NCI-H226 (cell line): Measurements from ENCODE around the gene ZNF181.
A peak's percentile ranks its signal among the peaks of the same experiment; 100 is the strongest.

Experiments used
- DNase-seq: peaks from one replicate; pipeline ENCODE4 v3.0.0-alpha.2; 2015

Gene ZNF181

DNA sequence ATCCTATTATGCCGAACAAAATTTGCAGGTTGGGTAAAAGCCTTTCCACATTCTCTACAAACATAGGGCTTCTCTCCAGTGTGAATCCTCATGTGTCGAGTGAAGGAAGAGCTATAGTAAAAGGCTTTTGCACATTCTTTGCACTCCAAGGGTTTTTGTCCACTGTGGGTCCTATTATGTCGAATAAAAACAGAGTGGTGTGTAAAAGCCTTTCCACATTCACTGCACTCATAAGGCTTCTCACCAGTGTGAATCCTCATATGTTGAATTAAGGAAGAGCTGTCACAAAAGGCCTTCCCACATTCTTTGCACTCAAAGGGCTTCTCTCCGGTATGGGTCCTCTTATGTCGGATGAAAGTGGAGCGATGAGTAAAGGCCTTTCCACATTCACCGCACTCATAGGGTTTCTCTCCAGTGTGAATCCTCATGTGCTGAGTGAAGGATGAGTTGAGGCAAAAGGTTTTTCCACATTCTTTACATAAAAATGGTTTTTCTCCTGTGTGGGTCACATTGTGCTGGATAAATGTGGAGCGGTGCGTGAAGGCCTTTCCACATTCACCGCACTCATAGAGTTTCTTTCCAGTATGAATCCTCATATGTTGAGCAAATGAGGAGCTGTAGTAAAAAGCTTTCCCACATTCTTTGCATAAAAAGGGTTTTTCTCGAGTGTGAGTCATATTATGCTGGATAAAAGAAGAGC, 25.3 kb downstream of the ZNF181 start:
- no peak for DNase-seq

- peak; percentile 3 for DNase-seq
These were observed 32.3 kb downstream of the ZNF181 start for GRCh38 chr19:34766386-34766785.

GRCh38 chr19:34767951-34768350, 33.9 kb downstream of the ZNF181 start:
- DNase-seq, result no peak

DNA sequence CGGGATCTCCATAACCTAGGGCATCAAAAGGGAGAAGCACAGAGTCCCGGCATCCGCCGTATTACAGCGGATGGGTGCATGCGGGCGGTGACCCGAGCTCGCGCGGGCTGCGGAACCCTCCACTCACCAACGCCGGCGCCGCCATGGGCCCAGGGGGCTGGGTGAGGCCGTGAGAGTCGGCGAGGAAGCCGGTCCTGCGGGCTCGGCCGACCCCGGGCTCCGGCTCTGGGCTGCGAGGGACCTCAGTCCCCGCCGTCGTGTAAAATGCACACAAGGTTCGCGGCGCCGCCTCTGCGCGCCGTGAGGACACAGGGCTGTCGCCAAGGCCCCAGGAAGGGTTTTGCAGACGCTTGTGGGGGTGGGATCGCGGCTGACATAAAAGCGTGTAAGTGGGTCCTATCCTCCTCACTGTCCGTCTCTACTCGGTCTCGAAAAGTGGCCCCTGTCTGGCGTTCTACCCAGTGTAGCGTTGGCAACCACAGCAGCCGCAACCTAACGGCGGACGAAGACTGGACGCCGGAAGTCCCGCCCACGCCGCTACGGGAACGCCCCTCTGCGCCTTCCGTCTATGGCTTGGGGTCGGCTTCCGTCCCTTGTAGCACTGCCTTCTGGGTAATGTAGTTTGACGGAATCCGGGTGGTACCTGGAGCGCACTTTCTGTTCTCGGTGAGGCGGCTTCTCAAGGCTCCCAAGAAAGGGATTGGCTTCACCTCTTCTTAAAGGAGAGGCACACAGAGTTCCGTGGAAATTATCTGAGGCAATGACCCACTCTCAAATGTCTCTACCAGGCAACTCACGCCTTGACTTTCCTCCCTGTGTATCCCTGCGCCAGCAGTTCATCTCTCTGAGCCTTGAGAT, 38.9 kb downstream of the ZNF181 start, which contains the start of gene ZNF599:
ZNF599 (minus strand) TSS at position 519 of the 858 bp plus-strand sequence; CDS start at position 145, 374 bp downstream.
- peak; percentile 82 for DNase-seq

- DNase-seq, result no peak
These were observed 39.5 kb downstream of the ZNF181 start for GRCh38 chr19:34773555-34773864.

- no peak for DNase-seq
These were observed 40.8 kb downstream of the ZNF181 start for GRCh38 chr19:34774857-34775256.

DNA sequence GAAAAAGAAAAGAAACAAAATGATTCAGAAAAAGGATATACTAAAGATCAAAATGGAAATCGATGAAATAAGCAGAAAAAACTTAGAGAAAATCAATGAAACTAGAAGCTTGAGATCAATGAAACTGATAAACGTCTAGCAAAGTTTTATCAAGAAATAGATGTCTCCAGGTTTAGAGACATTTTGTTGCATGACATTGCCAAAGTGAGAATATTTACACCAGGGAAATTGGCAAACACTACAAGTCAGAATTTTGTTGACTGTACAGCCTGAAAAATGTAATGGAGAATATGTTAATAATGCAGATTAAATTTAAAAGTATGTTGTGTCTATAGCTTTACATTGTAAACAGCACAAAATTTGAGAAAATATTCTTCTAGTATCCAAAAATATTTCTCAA, 44.3 kb downstream of the ZNF181 start:
- no peak for DNase-seq

- DNase-seq, result no peak
These were observed 45.6 kb downstream of the ZNF181 start for GRCh38 chr19:34779652-34780051.

GRCh38 chr19:34786236-34786635, 52.2 kb downstream of the ZNF181 start:
- no peak for DNase-seq

GRCh38 chr19:34787059-34787824, 53.2 kb downstream of the ZNF181 start:
- DNase-seq, result no peak

DNA sequence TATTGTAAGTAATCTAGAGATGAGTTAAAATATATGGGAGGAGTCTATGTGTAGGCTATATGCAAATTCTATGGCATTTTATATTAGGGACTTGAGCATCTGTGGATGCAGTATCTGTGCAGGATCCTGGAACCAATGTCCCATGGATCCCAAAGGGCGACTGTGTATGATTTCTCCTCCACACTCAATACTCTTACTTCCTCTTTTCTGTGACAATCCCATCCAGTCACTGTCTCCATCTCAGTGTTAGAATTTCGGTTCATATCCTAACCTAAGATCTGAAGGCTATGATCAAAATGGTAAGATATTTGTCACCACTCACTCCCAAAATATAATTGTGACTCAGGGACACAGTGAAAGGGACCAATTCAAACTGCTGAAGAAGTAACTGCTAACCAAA, 54.0 kb downstream of the ZNF181 start:
- DNase-seq, result no peak

- no peak for DNase-seq
These were observed 59.5 kb downstream of the ZNF181 start for GRCh38 chr19:34793565-34793964.

DNA sequence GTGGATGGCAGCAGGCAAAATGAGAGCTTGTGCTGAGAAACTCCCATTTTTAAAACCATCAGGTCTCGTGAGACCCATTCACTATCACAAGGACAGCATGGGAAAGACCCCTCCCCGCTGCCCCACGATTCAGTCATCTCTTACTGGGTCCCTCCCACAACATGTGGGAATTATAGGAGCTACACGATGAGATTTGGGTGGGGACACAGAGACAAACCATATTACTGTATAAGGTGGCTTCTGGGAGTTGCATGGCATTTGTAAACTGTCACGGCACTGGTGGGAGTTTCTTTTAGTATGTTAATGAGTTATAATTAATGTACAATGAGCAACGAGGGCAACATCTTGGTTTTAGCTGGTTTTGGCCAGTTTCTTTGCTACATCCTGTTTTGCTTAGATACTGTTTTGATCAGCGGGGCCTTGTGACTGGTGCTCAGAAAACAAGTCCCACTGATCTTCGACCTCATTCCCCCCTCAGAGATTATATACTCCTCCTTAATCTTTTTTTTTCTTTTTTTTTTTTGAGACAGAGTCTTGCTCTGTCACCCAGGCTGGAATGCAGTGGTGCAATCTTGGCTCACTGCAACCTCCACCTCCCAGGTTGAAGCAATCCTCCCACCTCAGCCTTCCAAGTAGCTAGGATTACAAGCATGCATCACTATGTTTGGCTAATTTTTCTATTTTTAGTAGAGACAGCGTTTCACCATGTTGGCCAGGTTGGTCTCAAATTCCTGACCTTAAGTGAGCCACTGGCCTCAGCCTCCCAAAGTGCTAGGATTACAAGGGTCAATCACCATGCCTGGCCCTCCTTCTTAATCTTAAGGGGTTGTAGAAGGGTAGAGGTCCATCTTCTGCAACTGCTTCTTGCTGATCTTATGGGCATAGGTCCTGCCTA, 60.3 kb downstream of the ZNF181 start:
- DNase-seq, result peak; percentile 10
